Endothelial cell of umbilical vein (primary cell): Measurements from ENCODE around the gene GRID2IP. TPM values are rescaled to one million over a fixed set of nuclear protein-coding genes. Genes with fewer than 3 reads are reported as not detected.

Experiments
- BruUV-seq: library from RNA; stranded (reverse); fragments of 400-500 nt; replicated peaks from 2 replicates; lab custom pipeline; 2021; lab: Mats Ljungman, UMichigan
- CTCF ChIA-PET: fragments of 300-600, 350-600 bp; sonication (Branson Sonifier 250); formaldehyde crosslinking; loops from one replicate; lab custom pipeline; 2021; ENCODE audit warnings: antibody characterized with exemption, inconsistent platforms; lab: Charles Lee
- POLR2A ChIA-PET: fragments of 300-600, 350-600 bp; sonication (Branson Sonifier 250); formaldehyde crosslinking; loops from one replicate; lab custom pipeline; 2021; ENCODE audit warnings: antibody characterized with exemption, inconsistent platforms; lab: Charles Lee
- DNase-seq: peaks from one replicate; pipeline ENCODE4 v3.0.0-alpha.2; 2011; ENCODE audit warnings: low read depth, low spot score
- FAIRE-seq: peaks from 2 replicates; lab custom pipeline; 2011; peaks lifted over from hg19 to GRCh38; lab: Jason Lieb, UNC
- H2AFZ ChIP-seq: 2 replicates; pipeline ENCODE4 v1.6.0; 2012; ENCODE audit warnings: low read depth, low read length, control low read depth, inconsistent platforms
- H3K27ac ChIP-seq: 2 replicates; pipeline ENCODE4 v1.5.1; 2011; ENCODE audit warnings: low read depth, mild to moderate bottlenecking, control low read depth, low read length, moderate library complexity; ENCODE audit not compliant: insufficient read depth
- H3K27me3 ChIP-seq, 2 experiments: 2 replicates each; pipeline versions ENCODE4 v1.6.0 to v1.6.1; 2011; ENCODE audit warnings: low read length in 2 of 2, mixed read lengths in 1 of 2; ENCODE audit not compliant: control insufficient read depth in 2 of 2, insufficient read depth in 2 of 2
- H3K36me3 ChIP-seq, 2 experiments: 2 replicates in 1 of 2; 3 replicates in 1 of 2; pipeline ENCODE4 v1.5.1; 2011; ENCODE audit warnings: low read length in 2 of 2, mild to moderate bottlenecking in 1 of 2, moderate library complexity in 1 of 2; ENCODE audit not compliant: control insufficient read depth in 2 of 2, insufficient read depth in 2 of 2; ENCODE audit errors: extremely low read depth in 1 of 2
- H3K4me1 ChIP-seq: 3 replicates; pipeline ENCODE4 v1.5.1; 2011; ENCODE audit warnings: mild to moderate bottlenecking, low read length; ENCODE audit not compliant: control insufficient read depth, insufficient read depth; ENCODE audit errors: extremely low read depth
- H3K4me2 ChIP-seq: 2 replicates; pipeline ENCODE4 v1.6.1; 2011; ENCODE audit warnings: low read length, control low read depth, mixed read lengths; ENCODE audit not compliant: insufficient read depth
- H3K4me3 ChIP-seq, 3 experiments: fragments of 200-600 bp in 1 of 3; sonication (generic), shearing (Covaris generic) in 1 of 3; replicated peaks in 1 of 3; 2 replicates each; pipeline ENCODE4 v1.5.1; 2011 to 2016; ENCODE audit warnings: control low read depth in 3 of 3, low read length in 3 of 3, mild to moderate bottlenecking in 2 of 3, inconsistent platforms in 1 of 3, low read depth in 1 of 3, moderate library complexity in 1 of 3; ENCODE audit not compliant: insufficient read depth in 1 of 3
- H3K79me2 ChIP-seq: 2 replicates; pipeline ENCODE4 v1.6.0; 2012; ENCODE audit warnings: low read length, inconsistent platforms; ENCODE audit not compliant: control insufficient read depth, insufficient read depth
- H3K9ac ChIP-seq: replicated peaks from 2 replicates; pipeline ENCODE3; 2011; ENCODE audit warnings: low read length, control low read depth; ENCODE audit not compliant: insufficient read depth; ENCODE audit errors: extremely low read depth
- H3K9me1 ChIP-seq: replicated peaks from 3 replicates; pipeline ENCODE4 v1.6.0; 2011; ENCODE audit warnings: mild to moderate bottlenecking, low read length; ENCODE audit not compliant: control insufficient read depth, insufficient read depth; ENCODE audit errors: extremely low read depth
- H3K9me3 ChIP-seq: replicated peaks from 2 replicates; pipeline ENCODE4 v1.5.1; 2012; ENCODE audit warnings: low read length, inconsistent platforms; ENCODE audit not compliant: control insufficient read depth, insufficient read depth
- H4K20me1 ChIP-seq: replicated peaks from 2 replicates; pipeline ENCODE3; 2011; ENCODE audit warnings: mild to moderate bottlenecking, low read length; ENCODE audit not compliant: control insufficient read depth, insufficient read depth; ENCODE audit errors: extremely low read depth
- EZH2 ChIP-seq: IDR thresholded peaks from 2 replicates; pipeline ENCODE4 v1.6.1; 2012; ENCODE audit warnings: borderline replicate concordance, low read depth, mild to moderate bottlenecking, moderate library complexity, low read length, inconsistent platforms; ENCODE audit not compliant: severe bottlenecking
- FOS ChIP-seq: IDR thresholded peaks from 2 replicates; pipeline ENCODE4 v1.6.1; 2011; ENCODE audit warnings: mild to moderate bottlenecking, low read length, moderate library complexity, borderline replicate concordance; ENCODE audit not compliant: insufficient read depth
- GATA2 ChIP-seq: IDR thresholded peaks from 2 replicates; pipeline ENCODE4 v1.7.0; 2011; ENCODE audit warnings: low read depth, mild to moderate bottlenecking, moderate library complexity, mixed read lengths, low read length; ENCODE audit not compliant: insufficient read length, insufficient read depth
- POLR2AphosphoS5 ChIP-seq: IDR thresholded peaks from 2 replicates; pipeline ENCODE4 v1.6.1; 2012; ENCODE audit warnings: low read depth, mild to moderate bottlenecking, control low read depth, low read length, moderate library complexity; ENCODE audit not compliant: insufficient read depth
- dilution Hi-C: fragments of 300-500 bp; cut with MboI; formaldehyde crosslinking; loops from one replicate; pipeline ENCODE4 v1.15.0; 2019; ENCODE audit warnings: low sequenced_read_pairs; ENCODE audit not compliant: extremely low pct_ligation_motif_present
- intact Hi-C: fragments of 100-400 bp; cut with micrococcal nuclease; formaldehyde crosslinking; loops from one replicate; pipeline ENCODE4 v1.10.0; 2022
- polyA plus RNA-seq, 4 experiments: library from polyadenylated mRNA; depleted of rRNA in 3 of 4; stranded (reverse) in 3 of 4; unstranded in 1 of 4; fragments of >200 nt; gene quantifications; 2 replicates each; pipeline versions ENCODE4 v1.2.1 to v1.2.3, GENCODE V29; 2011 to 2012; ENCODE audit warnings: missing spikeins in 1 of 4
- total RNA-seq: library from RNA; stranded (reverse); gene quantifications from 2 replicates; pipeline ENCODE4 v1.2.3, GENCODE V29; 2021

The GRID2IP gene
- total and polyA plus RNA-seq, 2 donors (not counting 3 experiments of a cell fraction or from before 2014, with no cell fraction given), result not detected

- Histone ChIP-seq H4K20me1 (no peaks in the 10 kb centered on the region), H3K27me3 (no peaks in the 10 kb centered on the region), H3K79me2 (no peaks in the 10 kb centered on the region), H2AFZ (no peak overlapping the region), H3K4me1 (no peaks in the 10 kb centered on the region), H3K4me3 (no peak overlapping the region), H3K36me3 (no peaks in the 10 kb centered on the region), H3K9me1 (no peaks in the 10 kb centered on the region), H3K9ac (no peak overlapping the region), H3K9me3 (no peaks in the 10 kb centered on the region), H3K4me2 (no peak overlapping the region), H3K27ac (no peak overlapping the region)
- ChIA-PET POLR2A (no interaction called here), CTCF (no interaction called here)
- BruUV-seq, result no TSS peak
- no peak for TF ChIP-seq POLR2AphosphoS5
- no peak for TF ChIP-seq GATA2
- no peak for TF ChIP-seq EZH2
- dilution Hi-C loops (no loop called here), intact Hi-C loops (no loop called here)
- FAIRE-seq (no peak), DNase-seq (no peak)
These were observed 12.9 kb upstream of the GRID2IP start for GRCh38 chr7:6563936-6564770.

GRCh38 chr7:6562106-6562505 lies 10.8 kb upstream of the GRID2IP start:
- TF ChIP-seq FOS, result no peak
- Histone ChIP-seq H3K9ac (no peak overlapping the region), H3K4me1 (no peaks in the 10 kb centered on the region), H3K79me2 (no peaks in the 10 kb centered on the region), H3K36me3 (no peaks in the 10 kb centered on the region), H3K4me3 (no peak overlapping the region), H3K9me1 (no peaks in the 10 kb centered on the region), H4K20me1 (no peaks in the 10 kb centered on the region), H3K4me2 (no peak overlapping the region), H2AFZ (no peak overlapping the region), H3K27me3 (no peaks in the 10 kb centered on the region), H3K27ac (no peak overlapping the region), H3K9me3 (no peaks in the 10 kb centered on the region)
- dilution Hi-C loops, result no loop called here
- no TSS peak for BruUV-seq
- FAIRE-seq (no peak), DNase-seq (no peak)
- intact Hi-C loops, result no loop called here
- CTCF ChIA-PET, result interaction anchor here (0.6 to 0.9 kb wide), 2 partner anchors 28 to 1597 kb away, joined by 3 to 4 read pairs; partner anchors contain the start of gene INTS15
- POLR2A ChIA-PET, result no interaction called here
